HFFc6 (cell line): ENCODE measurements around the gene THADA. TPM values are rescaled to one million over a fixed set of nuclear protein-coding genes. Genes with fewer than 3 reads are reported as not detected.
"Not testable (repeated sequence)": the region's sequence is repeated elsewhere in the genome, so short reads cannot be mapped to it uniquely, and the experiment has no call there.

Experiments
- DNase-seq: peaks from one replicate; pipeline ENCODE4 v3.0.0-alpha.2; 2018
- H3K27ac Mint-ChIP-seq: 2 replicates; pipeline ENCODE4 v1.8.0; 2020; ENCODE audit warnings: mild to moderate bottlenecking, mixed read lengths
- H3K27me3 Mint-ChIP-seq: 2 replicates; pipeline ENCODE4 v1.8.0; 2021; ENCODE audit warnings: mild to moderate bottlenecking, moderate library complexity, mixed read lengths; ENCODE audit not compliant: insufficient read depth
- H3K36me3 Mint-ChIP-seq: 2 replicates; pipeline ENCODE4 v1.8.0; 2021; ENCODE audit warnings: low read depth, mixed read lengths
- H3K4me1 Mint-ChIP-seq: 2 replicates; pipeline ENCODE4 v1.8.0; 2020; ENCODE audit warnings: low read depth, mixed read lengths
- H3K4me3 Mint-ChIP-seq: 2 replicates; pipeline ENCODE4 v1.8.0; 2020; ENCODE audit warnings: mild to moderate bottlenecking, moderate library complexity, mixed read lengths
- H3K9me3 Mint-ChIP-seq: 2 replicates; pipeline ENCODE4 v1.8.0; 2020; ENCODE audit warnings: mild to moderate bottlenecking, mixed read lengths
- CTCF ChIP-seq: fragments of 200-600 bp; sonication (generic); IDR thresholded peaks from 2 replicates; pipeline ENCODE4 v1.5.0; 2021; ENCODE audit warnings: antibody characterized with exemption, mild to moderate bottlenecking
- total RNA-seq, 6 experiments: library from RNA; stranded (reverse); fragmentation: NEBNext Ultra II Directional; extraction: Animal tissue kit (Norgen Biotek cat#: 25700); gene quantifications; 2 replicates in 1 of 6; 3 replicates in 5 of 6; pipeline ENCODE4 v1.2.3, GENCODE V29; 2021

THADA gene
- total RNA-seq, 6 experiments from 2014 or later: 14.3 to 20.5 (median 17.3) TPM

- no peak for TF ChIP-seq CTCF
- Mint-ChIP-seq H3K9me3 (no peaks in the 10 kb centered on the region), H3K27ac (no peak overlapping the region), H3K4me3 (no peak overlapping the region), H3K27me3 (no peaks in the 10 kb centered on the region; the same call in 1 of the 2 replicates), H3K36me3 (peaks cover 6% of the 10 kb centered on the region; the same call in 1 of the 2 replicates), H3K4me1 (no peaks in the 10 kb centered on the region)
- DNase-seq: no peak
Observed at GRCh38 chr2:43559391-43560230, 36.2 kb downstream of the THADA start.

- no peak for DNase-seq
- H3K27ac Mint-ChIP-seq: no peak overlapping the region
- H3K4me1 Mint-ChIP-seq: no peaks in the 10 kb centered on the region
- H3K4me3 Mint-ChIP-seq: no peak overlapping the region
- H3K9me3 Mint-ChIP-seq: no peaks in the 10 kb centered on the region
- no peak for TF ChIP-seq CTCF
- H3K36me3 Mint-ChIP-seq: no peaks in the 10 kb centered on the region
- no peaks in the 10 kb centered on the region for H3K27me3 Mint-ChIP-seq
Observed at GRCh38 chr2:43557196-43557595, 38.6 kb downstream of the THADA start.

- Mint-ChIP-seq H3K27me3 (no peaks in the 10 kb centered on the region), H3K4me3 (no peak overlapping the region), H3K9me3 (no peaks in the 10 kb centered on the region), H3K36me3 (no peaks in the 10 kb centered on the region), H3K4me1 (no peaks in the 10 kb centered on the region), H3K27ac (no peak overlapping the region)
- TF ChIP-seq CTCF: no peak
- DNase-seq: no peak
Observed at GRCh38 chr2:43556256-43556655, 39.6 kb downstream of the THADA start.

GRCh38 chr2:43553341-43553855, 42.4 kb downstream of the THADA start:
- no peaks in the 10 kb centered on the region for H3K9me3 Mint-ChIP-seq
- H3K27ac Mint-ChIP-seq: no peak overlapping the region
- H3K36me3 Mint-ChIP-seq: 0 out of 2 replicates have a peak, but pooled peaks cover 12% of the 10 kb centered on the region
- H3K27me3 Mint-ChIP-seq: no peaks in the 10 kb centered on the region
- no peak for TF ChIP-seq CTCF
- no peak for DNase-seq
- no peak overlapping the region for H3K4me3 Mint-ChIP-seq
- H3K4me1 Mint-ChIP-seq: no peaks in the 10 kb centered on the region

GRCh38 chr2:43551990-43552389, 43.8 kb downstream of the THADA start:
- Mint-ChIP-seq H3K27me3 (no peaks in the 10 kb centered on the region), H3K36me3 (0 out of 2 replicates have a peak, but pooled peaks cover 17% of the 10 kb centered on the region), H3K4me3 (no peak overlapping the region)

GRCh38 chr2:43548381-43548780, 47.5 kb downstream of the THADA start:
- not testable (repeated sequence) for H3K4me3 Mint-ChIP-seq, DNase-seq, H3K27me3 Mint-ChIP-seq, H3K4me1 Mint-ChIP-seq, H3K9me3 Mint-ChIP-seq, H3K27ac Mint-ChIP-seq
- 0 out of 2 replicates have a peak, but pooled peaks cover 17% of the 10 kb centered on the region for H3K36me3 Mint-ChIP-seq

More at GRCh38 chr2:43551990-43552389, 43.8 kb downstream of the THADA start:
- no peaks in the 10 kb centered on the region for H3K4me1 Mint-ChIP-seq
- no peaks in the 10 kb centered on the region for H3K9me3 Mint-ChIP-seq
- no peak overlapping the region for H3K27ac Mint-ChIP-seq
- no peak for TF ChIP-seq CTCF
- no peak for DNase-seq
